OCI-LY3 (cell line): ENCODE measurements around the gene MARF1.

Source experiments
- EZH2phosphoT487 ChIP-seq: fragments of 200-600 bp; shearing (Covaris generic); IDR thresholded peaks from 2 replicates; pipeline ENCODE4 v1.6.1; 2018; ENCODE audit warnings: antibody characterized with exemption, mixed run types, low read depth
- TF ChIP-seq, protein P1 (sequence below): fragments of 200-600, 300-600 bp; sonication (generic); IDR thresholded peaks from 2 replicates; pipeline ENCODE4 v1.5.1; 2014; ENCODE audit warnings: antibody characterized with exemption, low read length, low read depth

DNA sequence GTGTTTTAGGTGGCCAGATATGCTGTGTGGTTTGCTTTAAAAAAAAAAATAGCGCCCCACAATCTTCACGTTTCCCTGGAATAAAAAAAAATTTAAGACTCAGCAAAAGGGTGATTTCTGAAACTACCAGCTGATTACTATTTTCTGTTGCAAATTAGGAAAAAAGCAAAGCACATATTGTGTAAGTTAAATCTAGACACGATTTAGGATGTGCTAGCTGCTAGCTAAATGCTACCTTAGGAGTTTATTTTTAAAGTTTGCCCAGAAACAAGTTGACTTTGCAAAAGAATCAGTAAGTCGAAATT, 944 bp upstream of the MARF1 start:
- TF ChIP-seq, protein P1, sequence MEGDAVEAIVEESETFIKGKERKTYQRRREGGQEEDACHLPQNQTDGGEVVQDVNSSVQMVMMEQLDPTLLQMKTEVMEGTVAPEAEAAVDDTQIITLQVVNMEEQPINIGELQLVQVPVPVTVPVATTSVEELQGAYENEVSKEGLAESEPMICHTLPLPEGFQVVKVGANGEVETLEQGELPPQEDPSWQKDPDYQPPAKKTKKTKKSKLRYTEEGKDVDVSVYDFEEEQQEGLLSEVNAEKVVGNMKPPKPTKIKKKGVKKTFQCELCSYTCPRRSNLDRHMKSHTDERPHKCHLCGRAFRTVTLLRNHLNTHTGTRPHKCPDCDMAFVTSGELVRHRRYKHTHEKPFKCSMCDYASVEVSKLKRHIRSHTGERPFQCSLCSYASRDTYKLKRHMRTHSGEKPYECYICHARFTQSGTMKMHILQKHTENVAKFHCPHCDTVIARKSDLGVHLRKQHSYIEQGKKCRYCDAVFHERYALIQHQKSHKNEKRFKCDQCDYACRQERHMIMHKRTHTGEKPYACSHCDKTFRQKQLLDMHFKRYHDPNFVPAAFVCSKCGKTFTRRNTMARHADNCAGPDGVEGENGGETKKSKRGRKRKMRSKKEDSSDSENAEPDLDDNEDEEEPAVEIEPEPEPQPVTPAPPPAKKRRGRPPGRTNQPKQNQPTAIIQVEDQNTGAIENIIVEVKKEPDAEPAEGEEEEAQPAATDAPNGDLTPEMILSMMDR, result no peak
- no peak for TF ChIP-seq EZH2phosphoT487
